ENCODE measurements around the gene CFAP161. TPM values are rescaled to one million over a fixed set of nuclear protein-coding genes. Genes with fewer than 3 reads are reported as not detected.
A peak's percentile ranks its signal among the peaks of the same experiment; 100 is the strongest.

Gene CFAP161
- total RNA-seq, 4 donors from 2014 or later = not detected

DNA sequence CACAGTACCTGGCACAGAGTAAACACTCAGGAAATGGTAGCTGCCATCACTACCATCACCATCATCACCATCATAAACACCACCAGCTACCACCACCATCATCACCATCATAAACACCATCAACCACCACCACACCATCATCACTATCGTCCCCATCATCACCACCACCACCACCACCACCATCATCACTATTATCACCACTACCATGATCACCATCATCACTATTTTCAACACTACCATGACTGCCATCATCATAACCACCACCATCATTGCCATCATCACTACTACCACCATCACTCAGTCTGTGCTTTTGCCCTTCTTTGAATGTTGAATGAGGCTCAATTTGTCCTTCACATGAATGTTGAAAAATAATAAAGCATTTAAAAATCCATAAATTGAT is 41.4 kb downstream of the CFAP161 start:
- DNase-seq = no peak
- TF ChIP-seq POLR2A (IDR thresholded peaks at IDR 0.05) (no peak), EP300 (IDR thresholded peaks at IDR 0.05; ENCODE audit: low read depth) (no peak), CTCF (IDR thresholded peaks at IDR 0.05) (no peak), POLR2AphosphoS5 (IDR thresholded peaks at IDR 0.05) (no peak)
- no peak overlapping the region for H3K4me3 ChIP-seq
- no peak overlapping the region for H3K27ac ChIP-seq
- no peaks in the 10 kb centered on the region for H3K4me1 ChIP-seq
- no peaks in the 10 kb centered on the region for H3K9me3 ChIP-seq
- intact Hi-C loops (cut with DNase I; ENCODE audit: low total_unique reads) (no loop called here), in situ Hi-C loops (cut with MboI; ENCODE audit: low pct_ligation_motif_present in 1 of 4, low pct_unique_long_range_greater_than_20kb in 1 of 4, low sequenced_read_pairs in 3 of 4) (no loop called here)
- WGBS, 2 donors (ENCODE audit: low coverage in 1 of 2) = 72 to 80% methylated on average over 1 of the region's 1 CpG
- H3K27me3 ChIP-seq = peaks cover 8% of the 10 kb centered on the region
- no peaks in the 10 kb centered on the region for H3K36me3 ChIP-seq

DNA sequence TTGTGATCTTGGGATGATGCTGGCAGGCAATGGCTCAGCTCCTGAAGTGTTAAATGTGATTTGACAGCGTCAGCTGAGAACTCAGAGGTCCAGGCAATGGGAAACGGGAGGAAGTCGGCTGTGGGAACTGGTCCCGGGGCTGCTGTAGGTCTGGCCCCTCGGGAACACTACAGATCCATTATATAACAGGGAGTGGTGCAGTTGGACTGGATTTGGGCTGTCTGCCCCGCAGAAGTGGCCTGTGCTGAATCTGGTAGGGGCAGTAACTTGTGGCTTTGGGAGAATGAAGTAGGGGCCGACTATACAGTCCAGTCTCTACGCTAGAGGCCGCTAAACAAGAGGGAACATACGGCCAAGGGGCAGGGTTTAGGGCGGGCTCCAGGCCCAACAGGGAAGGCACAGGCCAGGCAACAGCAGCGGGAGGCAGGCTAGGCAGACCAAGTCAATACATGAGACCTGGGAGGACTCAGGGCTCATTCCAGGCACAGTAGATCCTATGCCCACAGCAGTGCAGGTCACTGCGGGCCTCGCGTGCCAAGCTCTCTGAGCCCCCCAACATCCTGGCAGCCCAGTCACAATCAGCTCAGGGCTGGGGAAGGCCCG is 42.3 kb downstream of the CFAP161 start:
- Histone ChIP-seq H3K9me3 (no peaks in the 10 kb centered on the region), H3K4me1 (no peaks in the 10 kb centered on the region), H3K4me3 (no peak overlapping the region), H3K27me3 (peaks cover 1% of the 10 kb centered on the region), H3K36me3 (no peaks in the 10 kb centered on the region), H3K27ac (peak overlapping the region in 1 of 4 donors; percentile 12)
- intact Hi-C loops (cut with DNase I; ENCODE audit: low total_unique reads) = no loop called here
- DNase-seq = no peak
- WGBS, 2 donors (ENCODE audit: low coverage in 1 of 2) = 70 to 76% methylated on average over 2 to 16 of the region's 16 CpGs
- TF ChIP-seq CTCF (IDR thresholded peaks at IDR 0.05) (no peak), POLR2AphosphoS5 (IDR thresholded peaks at IDR 0.05) (no peak), EP300 (IDR thresholded peaks at IDR 0.05; ENCODE audit: low read depth) (no peak), POLR2A (IDR thresholded peaks at IDR 0.05) (no peak)
- in situ Hi-C loops (cut with MboI; ENCODE audit: low pct_ligation_motif_present in 1 of 4, low pct_unique_long_range_greater_than_20kb in 1 of 4, low sequenced_read_pairs in 3 of 4) = no loop called here

DNA sequence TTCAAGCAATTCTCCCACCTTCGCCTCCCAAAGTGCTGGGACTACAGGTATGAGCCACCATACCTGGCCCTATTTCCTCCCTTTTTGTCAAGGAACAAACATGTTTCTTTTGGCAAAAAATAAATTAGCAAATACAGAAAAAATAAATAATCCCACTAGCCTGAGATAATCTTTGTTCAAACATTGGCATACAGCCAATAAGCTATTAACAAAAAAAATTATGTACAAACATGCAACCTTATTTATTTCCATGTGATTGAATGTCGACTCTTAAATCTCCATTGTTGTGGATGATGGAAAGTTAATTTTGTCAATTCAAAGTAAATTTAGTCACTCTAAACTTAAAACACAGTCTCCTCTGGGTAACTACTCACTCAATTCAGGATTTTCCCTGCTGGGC is 44.3 kb downstream of the CFAP161 start:
- H3K9me3 ChIP-seq = no peaks in the 10 kb centered on the region
- H3K4me1 ChIP-seq = peaks cover 0 to 9% (median 0%) of the 10 kb centered on the region in 4 donors
- intact Hi-C loops (cut with DNase I; ENCODE audit: low total_unique reads) = no loop called here
- TF ChIP-seq POLR2AphosphoS5 (IDR thresholded peaks at IDR 0.05) (no peak), POLR2A (IDR thresholded peaks at IDR 0.05) (no peak), CTCF (IDR thresholded peaks at IDR 0.05) (no peak), EP300 (IDR thresholded peaks at IDR 0.05; ENCODE audit: low read depth) (no peak)
- H3K4me3 ChIP-seq = no peak overlapping the region
- in situ Hi-C loops (cut with MboI; ENCODE audit: low pct_ligation_motif_present in 1 of 4, low pct_unique_long_range_greater_than_20kb in 1 of 4, low sequenced_read_pairs in 3 of 4) = no loop called here
- WGBS, 2 donors (ENCODE audit: low coverage in 1 of 2) = 41 to 53% methylated on average over 2 of the region's 2 CpGs
- H3K36me3 ChIP-seq = no peaks in the 10 kb centered on the region
- H3K27me3 ChIP-seq = no peaks in the 10 kb centered on the region
- no peak overlapping the region for H3K27ac ChIP-seq
- DNase-seq = no peak

DNA sequence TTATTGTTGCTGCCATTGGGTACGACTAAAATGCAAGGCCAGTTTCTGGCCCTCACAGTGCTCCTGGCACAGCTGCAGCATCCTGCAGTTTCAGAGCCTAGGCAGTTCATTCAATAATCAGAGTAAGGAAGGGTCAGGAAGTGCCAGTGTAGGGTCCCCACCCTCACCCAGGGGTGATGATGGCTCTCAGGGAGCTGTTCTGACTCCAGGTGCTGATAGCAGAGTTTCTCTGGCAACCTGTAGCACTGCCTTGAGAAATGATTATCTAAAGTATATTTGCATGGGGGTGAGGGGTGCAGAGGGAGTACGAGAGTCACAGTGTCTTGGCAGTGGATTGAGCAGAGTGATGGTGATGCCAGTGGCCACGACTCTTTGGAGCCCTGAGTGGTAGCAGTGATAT is 47.1 kb downstream of the CFAP161 start:
- in situ Hi-C loops (cut with MboI; ENCODE audit: low pct_ligation_motif_present in 1 of 4, low pct_unique_long_range_greater_than_20kb in 1 of 4, low sequenced_read_pairs in 3 of 4) = no loop called here
- Histone ChIP-seq H3K36me3 (no peaks in the 10 kb centered on the region), H3K4me1 (peaks cover 0 to 9% (median 0%) of the 10 kb centered on the region in 4 donors), H3K27ac (no peak overlapping the region), H3K9me3 (no peaks in the 10 kb centered on the region), H3K27me3 (no peaks in the 10 kb centered on the region), H3K4me3 (no peak overlapping the region)
- intact Hi-C loops (cut with DNase I; ENCODE audit: low total_unique reads) = no loop called here
- TF ChIP-seq CTCF (IDR thresholded peaks at IDR 0.05) = no peak
- no peak for TF ChIP-seq POLR2AphosphoS5 (IDR thresholded peaks at IDR 0.05)
- no peak for TF ChIP-seq EP300 (IDR thresholded peaks at IDR 0.05; ENCODE audit: low read depth)
- TF ChIP-seq POLR2A (IDR thresholded peaks at IDR 0.05) = no peak
- WGBS, 2 donors (ENCODE audit: low coverage in 1 of 2) = 48% methylated on average over 3 of the region's 3 CpGs; no CpG with 5 or more reads in 1 of the 2 donors
- no peak for DNase-seq
